ENCODE data around the gene SPTBN1.

GRCh38 chr2:54619660-54620231 lies 163.6 kb downstream of the SPTBN1 start:
- no peak for TF ChIP-seq CTCF (IDR thresholded peaks at IDR 0.05; ENCODE audit: low read depth, low read length)
- TF ChIP-seq POLR2A (IDR thresholded peaks at IDR 0.05; ENCODE audit: extremely low read depth, insufficient read length), result no peak
- no peak for TF ChIP-seq MAX (IDR thresholded peaks at IDR 0.05; ENCODE audit: low read depth, low read length)
